Activated effector memory CD4-positive, alpha-beta T cell treated with Interleukin-2 at 50 U/mL for 16 hours (primary cell): ENCODE measurements around the gene RGS7.
"Not testable (repeated sequence)": the region's sequence is repeated elsewhere in the genome, so short reads cannot be mapped to it uniquely, and the experiment has no call there.

ENCODE experiments used
- DNase-seq: peaks from one replicate; pipeline ENCODE4 v3.0.0-alpha.2; 2020

Gene RGS7

DNA sequence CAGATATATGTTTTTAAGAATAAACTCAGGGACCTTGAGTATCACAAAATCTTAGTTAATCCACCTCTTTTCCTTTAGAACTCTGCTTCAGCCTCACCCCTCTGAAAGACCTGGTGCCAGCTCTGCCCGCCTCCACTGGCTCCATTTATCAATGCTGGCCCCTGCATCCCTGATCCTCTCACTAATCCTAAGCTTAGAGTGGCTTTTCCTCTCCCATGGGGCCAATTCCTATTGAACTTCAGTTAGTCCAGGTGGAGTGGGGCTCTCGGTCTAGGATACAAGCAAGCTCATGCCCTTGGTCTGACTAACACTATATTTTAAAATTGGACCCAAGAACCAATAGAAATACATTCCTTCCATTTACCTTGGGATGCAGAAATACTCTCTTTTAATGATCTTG is 87.0 kb downstream of the RGS7 start:
- DNase-seq, result no peak

GRCh38 chr1:241269116-241269515 is 87.9 kb downstream of the RGS7 start:
- DNase-seq, result no peak

DNA sequence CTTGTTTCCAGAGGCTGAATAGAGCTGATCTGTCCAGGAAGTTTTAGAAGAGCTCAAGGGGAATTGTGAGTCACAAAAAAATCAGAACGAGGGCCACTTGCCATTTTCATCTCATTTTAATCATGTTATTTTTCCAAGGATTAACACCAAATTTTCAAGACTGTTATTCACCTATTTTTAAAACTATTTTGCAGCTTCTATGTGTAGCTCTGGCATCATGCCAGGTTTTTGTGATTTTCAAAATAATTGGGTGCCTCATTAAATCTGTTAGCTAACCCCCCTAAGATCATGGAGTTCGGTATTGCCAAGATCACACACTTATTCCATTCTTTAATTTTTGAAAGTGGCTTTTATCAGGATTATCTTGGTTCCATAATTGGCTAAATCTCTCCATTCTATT is 90.9 kb downstream of the RGS7 start:
- no peak for DNase-seq

DNA sequence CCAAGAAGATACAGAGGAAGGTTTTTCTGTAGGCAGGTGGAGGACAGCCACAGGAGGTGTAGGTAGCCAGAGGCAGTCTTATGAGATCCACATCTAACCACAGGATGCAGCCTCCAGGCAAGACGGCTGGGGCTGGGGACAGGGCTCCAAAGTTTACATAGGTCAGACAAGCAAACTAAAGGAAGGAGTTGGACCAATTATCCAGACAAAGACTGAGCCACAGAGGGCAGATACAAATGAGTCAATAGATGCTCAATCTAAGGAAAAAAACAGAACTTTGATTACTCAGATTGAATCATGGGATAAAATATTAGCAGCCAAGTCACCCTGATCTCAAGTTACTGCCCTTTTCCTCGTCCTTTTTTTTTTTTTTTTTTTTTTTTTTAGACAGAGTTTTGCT is 91.6 kb downstream of the RGS7 start:
- no peak for DNase-seq

DNA sequence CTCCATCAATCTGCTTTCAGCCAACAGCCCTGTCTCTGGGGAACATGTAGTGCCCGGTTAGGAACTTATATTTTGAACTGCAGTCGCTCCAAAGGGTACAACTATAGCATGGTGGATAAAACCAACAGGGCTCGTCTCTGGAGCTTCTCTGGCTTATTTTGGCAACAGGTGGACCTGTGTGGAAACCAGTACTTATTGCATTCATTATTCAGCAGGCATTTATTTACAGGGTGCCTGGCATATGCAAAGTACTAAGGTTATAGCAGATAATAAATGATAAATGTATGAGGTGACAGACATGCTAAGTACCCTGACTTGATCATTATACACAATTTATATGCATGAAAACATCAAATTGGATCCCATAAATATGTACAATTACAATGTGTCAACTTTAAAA is 93.7 kb downstream of the RGS7 start:
- DNase-seq, result no peak

DNA sequence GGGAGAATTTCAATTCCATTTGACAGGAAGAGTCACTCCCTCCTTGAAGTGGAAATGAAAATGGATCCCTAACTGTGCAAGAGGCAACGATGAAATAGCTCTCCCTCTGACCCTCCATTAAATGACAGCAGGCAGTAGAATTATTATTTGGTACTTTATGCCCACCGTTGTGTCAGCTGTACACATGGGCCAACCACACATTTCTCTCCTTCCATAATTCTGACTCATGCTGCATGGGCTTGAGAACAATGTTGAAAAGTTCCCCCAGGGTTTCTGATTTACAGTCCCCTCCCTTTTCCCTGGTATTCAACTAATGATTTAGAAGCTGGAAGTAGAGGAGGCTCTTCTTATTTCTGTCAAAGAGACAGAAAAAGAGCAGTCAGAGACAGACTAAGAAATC is 103.5 kb downstream of the RGS7 start:
- no peak for DNase-seq

- DNase-seq, result no peak
These were observed 106.5 kb downstream of the RGS7 start for GRCh38 chr1:241250465-241250864.

DNA sequence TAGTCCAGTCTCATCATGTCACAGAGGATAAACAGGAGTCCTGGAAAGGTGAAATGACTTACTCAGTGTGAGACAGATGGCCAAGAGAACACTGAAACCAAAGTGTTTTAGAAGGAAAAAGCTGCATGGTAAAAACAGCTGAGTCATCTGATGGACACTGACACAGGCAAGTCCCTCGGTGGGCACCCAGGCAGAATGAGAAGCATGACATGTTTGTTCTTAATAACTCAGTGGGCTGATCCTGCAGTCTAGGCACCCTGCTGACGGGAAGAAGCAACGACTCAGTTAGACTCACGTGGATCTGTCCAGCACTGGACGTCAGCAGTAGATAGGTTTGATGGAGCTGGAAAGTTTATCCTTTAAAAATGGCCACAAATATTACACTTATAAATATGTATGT is 116.9 kb downstream of the RGS7 start:
- DNase-seq, result no peak

DNA sequence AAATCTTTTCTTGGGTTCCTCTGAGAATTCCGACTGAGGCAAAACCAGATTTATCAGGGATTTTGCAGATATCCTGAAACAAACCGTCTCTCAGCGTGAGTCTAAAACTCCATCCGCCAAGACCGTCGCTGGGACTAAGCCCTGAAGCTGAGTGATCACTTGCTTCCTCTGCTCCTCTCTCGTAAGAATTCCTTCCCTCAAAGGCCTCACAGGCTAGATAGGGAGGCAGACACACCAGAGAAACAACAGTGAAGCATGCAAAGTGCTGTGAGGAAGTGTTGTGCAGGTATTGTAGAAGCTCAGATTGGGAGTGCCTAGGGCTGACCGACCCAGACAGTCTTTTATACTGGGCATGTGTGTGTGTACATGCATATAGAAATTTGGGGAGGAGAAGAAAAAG is 119.1 kb downstream of the RGS7 start:
- DNase-seq, result no peak

DNA sequence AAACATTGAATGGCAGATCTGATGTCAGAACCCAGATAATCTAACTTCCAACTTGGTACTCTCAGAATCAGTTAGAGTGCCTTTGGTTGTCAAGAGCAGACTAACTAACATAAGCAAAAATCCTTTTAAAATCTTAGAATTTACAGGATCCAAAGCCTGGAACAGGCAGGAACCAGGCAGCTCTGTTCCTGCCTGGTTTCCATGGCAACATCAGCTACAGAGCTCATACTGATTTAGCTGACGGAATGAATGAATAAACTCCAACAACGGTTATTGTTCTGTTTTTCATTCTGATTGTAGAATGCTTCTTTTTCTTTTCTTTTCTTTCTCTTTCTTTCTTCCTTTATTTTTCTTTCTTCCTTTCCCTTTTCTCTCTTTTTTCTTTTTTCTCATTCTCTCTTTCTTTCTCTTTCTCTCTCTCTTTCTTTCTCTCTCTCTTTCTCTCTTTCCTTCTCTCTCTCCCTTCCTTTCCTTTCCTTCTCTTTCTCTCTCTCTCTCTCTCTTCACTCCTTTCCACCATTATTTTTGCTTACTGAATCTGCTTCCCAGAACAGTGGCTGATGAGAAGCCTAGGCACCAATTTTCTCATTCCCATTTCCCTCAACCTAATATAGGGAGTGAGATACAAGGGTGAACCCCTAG is 121.6 kb downstream of the RGS7 start:
- no peak for DNase-seq

DNA sequence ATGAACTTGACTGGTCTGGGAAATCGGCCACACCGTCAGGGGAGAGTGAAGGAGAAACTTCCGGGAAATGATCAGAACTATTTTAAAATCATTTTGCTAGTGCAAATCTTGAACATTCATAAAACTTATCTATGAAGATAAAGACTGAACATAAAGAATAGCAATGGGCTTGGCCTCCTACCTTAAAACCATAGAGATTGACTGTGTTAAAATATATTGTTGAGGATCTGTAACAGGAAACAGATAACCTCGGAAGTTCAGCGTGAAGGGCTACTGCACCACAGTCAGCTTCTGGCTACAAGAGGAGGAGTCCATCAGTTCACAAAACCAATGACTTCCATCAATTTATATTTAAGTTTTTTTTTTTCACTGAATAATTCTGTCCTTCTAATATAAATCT is 127.3 kb downstream of the RGS7 start:
- DNase-seq, result no peak

DNA sequence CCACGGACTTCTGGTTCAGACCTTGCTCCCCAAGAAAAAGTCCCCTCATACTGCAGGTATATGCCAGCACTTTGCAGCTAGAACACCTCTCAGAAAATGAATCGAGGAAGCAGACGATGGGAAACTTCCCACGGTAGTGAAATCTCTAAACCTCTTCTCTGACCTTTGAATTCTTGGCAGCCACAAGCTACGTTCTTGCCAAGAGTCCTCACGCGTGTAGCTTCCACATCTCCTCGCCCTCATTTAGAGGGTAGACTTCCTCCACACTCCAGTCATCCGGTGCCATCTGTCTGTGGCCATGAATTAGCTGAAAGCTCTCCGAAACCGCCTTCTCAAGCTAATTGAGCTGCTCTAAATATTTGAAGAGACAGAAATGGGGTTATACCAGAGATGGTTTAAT is 127.8 kb downstream of the RGS7 start:
- DNase-seq, result no peak

- no peak for DNase-seq
These were observed 128.7 kb downstream of the RGS7 start for GRCh38 chr1:241228339-241228738.

DNA sequence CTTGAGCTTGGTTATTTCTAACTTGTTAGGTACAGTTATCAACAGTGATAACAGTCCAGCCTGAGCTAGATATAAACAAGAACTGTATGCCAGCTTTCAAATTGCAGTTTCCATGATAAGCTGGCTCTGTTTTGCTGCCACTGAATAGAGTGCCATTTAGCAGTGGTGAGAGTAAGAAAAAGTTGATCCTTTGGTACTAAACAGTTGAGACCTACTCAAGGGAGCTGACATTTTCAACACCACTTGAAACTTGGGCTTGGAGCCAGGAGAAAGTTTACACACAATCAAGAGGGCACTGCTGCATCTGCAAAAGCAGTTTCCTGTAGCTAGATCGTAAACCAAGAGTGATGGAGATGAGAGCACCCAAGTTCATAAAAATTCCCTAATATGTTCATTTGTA is 131.3 kb downstream of the RGS7 start:
- no peak for DNase-seq

GRCh38 chr1:241224189-241224588 is 132.8 kb downstream of the RGS7 start:
- not testable (repeated sequence) for DNase-seq

DNA sequence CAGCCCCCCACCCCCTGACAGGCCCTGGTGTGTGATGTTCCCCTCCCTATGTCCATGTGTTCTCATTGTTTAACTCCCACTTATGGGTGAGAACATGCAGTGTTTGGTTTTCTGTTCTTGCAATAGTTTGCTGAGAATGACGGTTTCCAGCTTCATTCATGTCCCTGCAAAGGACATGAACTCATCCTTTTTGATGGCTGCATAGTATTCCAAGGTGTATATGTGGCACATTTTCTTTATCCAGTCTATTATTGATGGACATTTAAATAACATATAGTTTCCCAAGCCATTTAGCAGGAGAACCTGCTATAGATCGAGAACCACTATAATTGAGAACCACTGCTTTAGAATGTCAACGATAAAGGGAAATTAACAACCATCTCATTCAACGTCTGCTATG is 134.2 kb downstream of the RGS7 start:
- not testable (repeated sequence) for DNase-seq

DNA sequence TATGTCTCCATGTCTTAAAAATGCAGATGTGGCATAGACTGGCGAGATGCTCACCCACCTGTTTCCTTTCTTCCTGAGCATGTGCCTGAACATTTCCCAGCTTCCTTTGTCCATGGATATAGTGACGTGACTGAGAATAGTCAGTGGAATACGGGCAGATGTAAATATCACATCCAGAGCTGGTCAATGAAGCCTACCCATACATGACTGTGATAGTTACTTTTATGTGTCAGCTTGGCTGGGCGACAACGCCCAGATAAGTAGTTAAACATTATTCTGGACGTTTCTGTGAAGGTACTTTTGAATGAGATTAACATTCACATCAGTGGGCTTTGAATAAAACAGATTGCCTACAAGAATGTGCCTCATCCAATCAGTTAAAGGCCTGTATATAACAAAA is 135.7 kb downstream of the RGS7 start:
- DNase-seq, result no peak

- not testable (repeated sequence) for DNase-seq
These were observed 136.1 kb downstream of the RGS7 start for GRCh38 chr1:241220913-241221312.

DNA sequence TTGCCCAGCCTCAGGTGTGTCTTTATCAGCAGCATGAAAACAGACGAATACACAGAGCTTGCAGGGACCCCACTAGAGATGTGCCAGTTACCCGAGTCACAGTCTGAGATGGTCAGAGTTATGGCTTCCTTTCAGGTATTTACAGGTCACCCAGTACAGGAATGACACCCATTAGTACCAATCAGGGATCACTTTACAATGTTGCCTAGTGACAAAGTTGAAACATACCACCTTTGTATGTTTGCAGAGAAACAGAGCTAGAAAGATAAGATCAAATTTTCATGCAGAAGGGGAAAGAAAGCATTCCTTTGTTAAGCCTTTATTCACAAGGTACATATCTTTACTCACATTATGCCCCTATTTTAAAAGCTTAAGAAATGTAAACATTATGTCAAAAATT is 137.6 kb downstream of the RGS7 start:
- no peak for DNase-seq

DNA sequence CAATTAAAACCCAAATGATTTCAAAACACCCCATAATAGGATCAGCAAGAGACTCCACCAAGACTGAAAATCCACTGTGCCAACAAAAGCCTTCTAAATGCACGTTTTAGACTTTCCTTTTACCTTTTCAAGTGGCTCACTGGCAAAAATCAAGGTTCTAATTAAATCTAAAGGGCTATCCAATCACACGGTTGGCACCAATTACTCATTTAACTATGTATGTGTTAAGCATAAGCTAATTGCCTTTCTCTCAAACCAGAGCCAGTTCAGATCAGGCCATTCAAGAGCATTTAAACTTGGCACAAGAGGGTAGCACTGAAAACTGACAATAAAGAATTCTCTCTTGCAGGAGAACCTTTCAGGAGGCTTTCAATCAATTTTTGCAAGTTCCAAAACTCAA is 139.5 kb downstream of the RGS7 start:
- DNase-seq, result no peak

DNA sequence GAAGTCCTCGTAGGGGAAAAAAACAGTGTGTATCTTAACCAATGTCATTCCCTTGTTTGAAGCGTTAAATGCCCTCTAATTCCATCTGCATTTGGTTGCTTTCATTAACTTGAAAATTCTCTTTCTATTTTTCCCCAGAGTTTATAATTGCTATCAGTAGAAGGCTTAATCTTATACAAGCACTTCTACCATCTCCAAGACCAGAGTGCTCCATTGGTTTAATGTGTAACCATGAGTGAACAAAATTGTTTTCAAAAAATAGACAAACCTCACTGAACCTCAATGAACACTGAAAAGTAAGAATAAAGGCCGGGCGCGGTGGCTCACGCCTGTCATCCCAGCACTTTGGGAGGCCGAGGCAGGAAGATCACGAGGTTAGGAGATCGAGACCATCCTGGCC is 141.3 kb downstream of the RGS7 start:
- DNase-seq, result no peak

DNA sequence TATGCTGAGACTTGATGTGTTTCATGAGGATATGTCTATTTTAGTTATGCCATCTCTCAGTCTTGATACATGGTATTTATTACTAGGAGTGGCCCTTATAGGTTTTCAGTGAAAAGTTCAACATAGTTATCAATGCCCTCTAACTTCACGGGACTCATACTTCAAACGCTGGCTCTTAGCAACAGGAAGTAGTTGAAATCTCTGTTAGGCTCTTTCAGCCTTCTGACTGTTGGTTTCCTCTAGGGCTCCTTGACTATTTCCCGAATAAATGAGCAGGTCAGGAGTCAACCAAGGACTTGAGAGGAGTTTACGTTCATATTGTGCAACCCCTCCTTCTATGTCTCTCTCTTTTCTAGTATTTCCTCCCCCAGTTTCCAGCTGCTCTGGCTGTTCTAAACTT is 141.8 kb downstream of the RGS7 start:
- no peak for DNase-seq

DNA sequence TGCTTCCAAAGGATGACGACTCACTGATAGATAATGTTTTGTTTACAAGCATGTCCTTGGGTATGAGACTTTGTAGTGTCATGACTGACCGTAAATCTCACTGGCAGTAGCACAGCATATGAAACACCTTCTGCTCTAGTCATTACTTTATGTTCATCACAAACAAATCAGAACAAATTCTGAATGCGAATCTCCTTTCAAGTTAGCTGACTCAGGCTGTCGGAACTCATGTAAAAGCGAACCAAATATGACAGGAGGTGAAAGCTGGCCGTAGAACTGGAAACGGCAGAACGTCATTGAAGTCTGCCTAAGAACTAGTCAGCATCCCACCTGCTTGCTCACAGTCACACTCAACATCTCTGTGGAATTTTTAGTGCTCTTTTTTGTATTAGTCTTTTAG is 143.9 kb downstream of the RGS7 start:
- DNase-seq, result no peak

GRCh38 chr1:241212628-241213027 is 144.4 kb downstream of the RGS7 start:
- DNase-seq, result no peak

GRCh38 chr1:241208910-241209379 is 148.1 kb downstream of the RGS7 start:
- DNase-seq, result no peak

DNA sequence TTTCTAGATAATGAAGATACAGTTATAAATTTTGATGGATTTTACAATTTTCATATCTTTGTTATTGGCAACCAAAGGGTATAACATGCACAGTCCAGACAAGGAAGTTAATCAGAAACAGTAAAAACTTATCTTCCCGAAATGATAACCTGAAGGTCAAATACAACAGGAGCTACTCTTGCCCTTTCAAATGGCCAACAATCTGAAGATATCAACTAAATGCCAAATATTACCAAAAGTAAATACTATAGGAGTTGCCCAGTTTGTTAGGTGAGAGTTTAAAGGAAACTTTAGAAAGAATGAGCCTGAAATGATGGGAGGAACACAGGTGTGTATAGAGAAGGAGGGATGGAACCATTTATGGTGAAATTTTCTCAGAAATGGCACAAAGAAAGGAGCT is 153.2 kb downstream of the RGS7 start:
- no peak for DNase-seq
